ENCODE data around the gene SIGLEC15.
"Not testable (repeated sequence)": the region's sequence is repeated elsewhere in the genome, so short reads cannot be mapped to it uniquely, and the experiment has no call there.

The SIGLEC15 gene

DNA sequence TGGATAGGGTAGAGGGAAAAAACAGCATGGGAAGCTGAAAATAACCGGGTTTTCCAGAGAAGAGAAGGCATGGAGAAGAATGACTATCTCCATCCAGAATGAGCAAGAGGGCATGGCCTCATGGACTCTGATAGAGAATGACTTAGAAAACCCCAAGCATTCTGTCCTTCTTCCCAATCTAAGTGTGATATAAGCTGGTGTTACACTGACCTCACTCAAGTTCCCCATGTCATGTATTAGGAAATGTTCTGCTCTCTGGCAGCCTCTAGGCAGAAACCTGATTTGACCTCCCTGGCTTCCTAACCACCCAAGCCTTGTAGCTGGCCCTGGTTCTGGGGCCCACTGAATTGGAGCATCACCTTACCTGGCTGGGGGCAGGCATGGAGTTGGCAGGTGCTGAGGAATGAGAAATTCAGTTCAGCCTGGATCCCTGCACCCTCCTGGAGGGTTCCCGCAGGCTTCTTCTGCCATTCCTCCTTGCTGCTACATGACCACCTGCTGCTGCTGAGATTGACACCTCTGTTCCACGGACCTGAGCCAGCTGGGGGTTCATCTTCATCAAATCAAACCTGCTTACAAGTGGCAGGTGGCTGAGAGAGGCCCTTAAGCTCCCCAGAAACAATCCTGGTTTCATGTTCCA lies 5.2 kb upstream of the SIGLEC15 start:
- H3K4me3 ChIP-seq (replicated peaks; ENCODE audit: low read depth, low read length): no peak overlapping the region
- DNase-seq (ENCODE audit: extremely low read depth, low read depth): no peak
- TF ChIP-seq, protein P1, sequence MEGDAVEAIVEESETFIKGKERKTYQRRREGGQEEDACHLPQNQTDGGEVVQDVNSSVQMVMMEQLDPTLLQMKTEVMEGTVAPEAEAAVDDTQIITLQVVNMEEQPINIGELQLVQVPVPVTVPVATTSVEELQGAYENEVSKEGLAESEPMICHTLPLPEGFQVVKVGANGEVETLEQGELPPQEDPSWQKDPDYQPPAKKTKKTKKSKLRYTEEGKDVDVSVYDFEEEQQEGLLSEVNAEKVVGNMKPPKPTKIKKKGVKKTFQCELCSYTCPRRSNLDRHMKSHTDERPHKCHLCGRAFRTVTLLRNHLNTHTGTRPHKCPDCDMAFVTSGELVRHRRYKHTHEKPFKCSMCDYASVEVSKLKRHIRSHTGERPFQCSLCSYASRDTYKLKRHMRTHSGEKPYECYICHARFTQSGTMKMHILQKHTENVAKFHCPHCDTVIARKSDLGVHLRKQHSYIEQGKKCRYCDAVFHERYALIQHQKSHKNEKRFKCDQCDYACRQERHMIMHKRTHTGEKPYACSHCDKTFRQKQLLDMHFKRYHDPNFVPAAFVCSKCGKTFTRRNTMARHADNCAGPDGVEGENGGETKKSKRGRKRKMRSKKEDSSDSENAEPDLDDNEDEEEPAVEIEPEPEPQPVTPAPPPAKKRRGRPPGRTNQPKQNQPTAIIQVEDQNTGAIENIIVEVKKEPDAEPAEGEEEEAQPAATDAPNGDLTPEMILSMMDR (IDR thresholded peaks at IDR 0.05; ENCODE audit: low read depth, low read length, missing control alignments): no peak

DNA sequence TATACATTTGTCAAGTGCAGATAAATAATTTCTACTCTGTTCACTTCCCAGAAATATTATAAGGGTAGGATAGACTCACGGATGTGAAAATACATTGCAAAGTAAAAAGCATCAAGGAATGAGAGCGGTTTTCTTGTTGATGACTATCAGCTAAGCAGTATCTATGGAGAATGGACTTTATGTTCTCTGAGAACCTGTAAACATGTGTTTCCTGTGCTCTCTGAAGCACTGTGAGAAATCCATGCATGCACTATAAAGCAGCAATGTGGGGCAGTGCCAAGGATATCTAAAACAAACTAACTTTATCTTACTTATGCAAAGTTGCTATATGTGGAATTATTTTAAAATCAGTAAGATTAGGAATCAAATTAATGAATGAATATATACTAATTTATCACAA lies 4.4 kb upstream of the SIGLEC15 start:
- TF ChIP-seq, protein P1 (IDR thresholded peaks at IDR 0.05; ENCODE audit: low read depth, low read length, missing control alignments): no peak
- H3K4me3 ChIP-seq (replicated peaks; ENCODE audit: low read depth, low read length): no peak overlapping the region
- no peak for DNase-seq (ENCODE audit: extremely low read depth, low read depth)

DNA sequence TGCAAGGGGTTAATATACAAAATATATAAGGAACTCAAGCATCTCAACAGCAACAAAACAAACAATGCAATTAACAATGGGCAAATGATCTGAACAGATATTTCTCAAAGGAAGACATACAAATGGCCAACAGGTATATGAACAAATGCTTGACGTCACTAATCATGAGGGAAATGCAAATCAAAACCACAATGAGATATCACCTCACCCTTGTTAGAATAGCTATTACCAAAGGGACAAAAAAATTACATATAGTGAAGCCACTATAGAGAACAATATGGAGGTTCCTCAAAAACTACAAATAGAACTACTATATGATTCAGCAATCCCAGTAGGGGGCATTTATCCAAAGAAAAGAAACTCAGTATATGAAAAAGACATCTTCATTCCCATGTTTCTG lies 3.8 kb upstream of the SIGLEC15 start:
- H3K4me3 ChIP-seq (replicated peaks; ENCODE audit: low read depth, low read length): no peak overlapping the region
- TF ChIP-seq, protein P1 (IDR thresholded peaks at IDR 0.05; ENCODE audit: low read depth, low read length, missing control alignments): no peak
- DNase-seq (ENCODE audit: extremely low read depth, low read depth): no peak

DNA sequence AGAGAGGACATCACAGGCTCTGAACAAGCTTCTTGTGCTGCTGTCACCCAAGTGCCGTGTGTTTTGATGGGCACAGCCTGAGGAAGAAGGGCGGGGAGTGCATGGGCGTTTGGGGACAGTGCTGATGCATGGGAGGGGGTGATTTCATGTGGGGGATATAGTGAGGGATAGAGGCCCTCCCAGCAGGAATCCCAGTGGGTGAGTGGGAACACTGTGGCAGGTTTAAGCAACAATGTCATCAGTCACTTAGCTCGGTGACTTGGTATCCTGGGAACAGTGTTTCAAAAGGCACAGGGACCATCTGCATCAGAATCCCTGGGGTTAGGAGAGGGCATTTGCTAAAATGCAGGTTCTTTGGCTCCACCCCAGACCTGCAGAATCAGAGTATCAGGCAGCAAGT lies 609 bp downstream of the SIGLEC15 start:
- no peak for DNase-seq (ENCODE audit: extremely low read depth, low read depth)
- no peak overlapping the region for H3K4me3 ChIP-seq (replicated peaks; ENCODE audit: low read depth, low read length)
- TF ChIP-seq, protein P1 (IDR thresholded peaks at IDR 0.05; ENCODE audit: low read depth, low read length, missing control alignments): no peak

DNA sequence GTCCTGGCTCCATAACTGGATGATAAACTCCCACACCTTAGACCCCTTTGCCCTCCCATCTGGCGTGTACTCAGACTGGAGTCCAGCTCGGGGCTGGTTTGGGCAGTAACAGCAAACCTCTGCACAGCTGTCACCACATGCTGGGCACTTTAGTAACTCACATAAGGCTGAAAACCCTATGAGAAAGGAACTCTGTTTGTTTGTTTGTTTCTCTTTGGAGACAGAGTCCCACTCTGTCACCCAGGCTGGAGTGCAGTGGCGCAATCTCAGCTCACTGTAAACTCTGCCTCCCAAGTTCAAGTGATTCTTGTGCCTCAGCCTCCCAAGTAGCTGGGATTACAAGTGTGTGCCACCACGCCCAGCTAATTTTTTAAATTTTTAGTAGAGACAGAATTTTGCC lies 1.2 kb downstream of the SIGLEC15 start:
- DNase-seq (ENCODE audit: extremely low read depth, low read depth); H3K4me3 ChIP-seq (replicated peaks; ENCODE audit: low read depth, low read length): not testable (repeated sequence)

DNA sequence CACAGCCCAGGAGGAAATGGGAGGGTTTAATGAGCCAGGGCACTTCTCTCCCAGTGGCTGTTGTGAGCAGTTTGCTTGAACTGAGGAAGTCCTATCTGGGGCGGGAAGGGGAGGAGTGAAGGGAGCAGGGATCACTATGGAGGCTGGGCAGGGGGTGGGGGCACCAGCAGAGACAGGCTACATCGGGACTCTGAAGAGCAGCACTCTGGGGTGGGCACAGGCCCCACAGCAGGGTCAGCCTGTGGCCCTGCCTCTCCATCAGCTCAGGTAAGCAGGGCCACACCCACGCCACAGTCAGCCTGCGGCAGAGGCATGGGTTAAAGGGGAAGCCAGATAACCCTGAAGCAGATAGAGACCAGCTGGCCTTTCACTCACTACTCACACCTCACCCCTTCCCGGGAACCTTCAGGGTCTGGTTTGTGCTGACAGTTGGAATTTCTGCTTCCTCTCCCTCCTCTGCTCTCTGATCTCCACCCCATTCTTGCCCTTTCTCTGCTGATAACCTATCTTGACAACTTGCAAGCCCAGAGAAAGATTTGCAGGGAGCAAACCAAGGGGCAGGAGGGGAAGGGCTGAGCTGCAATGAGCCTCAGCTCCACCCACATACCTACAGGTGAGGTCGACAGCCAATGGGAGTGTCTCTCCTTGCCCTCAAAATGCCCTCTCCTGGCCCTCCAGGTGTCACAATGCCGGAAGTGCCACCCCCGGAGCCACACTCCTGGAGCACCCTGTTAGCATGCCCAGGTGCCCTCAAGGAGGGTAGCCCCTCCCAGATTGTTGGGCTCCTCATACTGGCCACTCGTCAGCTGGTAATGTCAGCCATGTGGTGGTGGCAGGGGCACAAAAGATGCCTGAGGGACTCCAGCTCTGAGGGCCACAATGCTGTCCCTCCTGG lies 3.7 kb downstream of the SIGLEC15 start:
- DNase-seq (ENCODE audit: extremely low read depth, low read depth): no peak
- no peak overlapping the region for H3K4me3 ChIP-seq (replicated peaks; ENCODE audit: low read depth, low read length)
- TF ChIP-seq, protein P1 (IDR thresholded peaks at IDR 0.05; ENCODE audit: low read depth, low read length, missing control alignments): no peak

DNA sequence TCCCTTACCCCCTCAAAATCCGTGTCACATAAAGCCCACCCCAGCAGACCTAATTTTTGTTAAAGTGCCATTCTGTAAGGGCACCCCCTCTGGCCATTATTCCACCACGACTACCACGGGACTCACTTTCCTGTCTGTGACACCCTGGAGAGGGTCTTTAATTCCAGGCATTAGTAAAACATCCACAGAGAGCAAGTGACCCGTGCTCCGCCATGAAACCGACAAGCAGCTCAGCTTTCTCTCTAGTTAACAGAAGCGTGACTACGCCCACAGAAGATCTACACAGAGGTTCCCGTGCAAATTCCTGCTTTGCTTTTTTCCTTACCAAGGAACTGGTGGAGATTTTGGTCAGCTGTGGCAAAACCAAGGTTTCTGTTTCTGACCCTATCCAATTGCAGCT lies 4.4 kb downstream of the SIGLEC15 start:
- TF ChIP-seq, protein P1 (IDR thresholded peaks at IDR 0.05; ENCODE audit: low read depth, low read length, missing control alignments): no peak
- DNase-seq (ENCODE audit: extremely low read depth, low read depth): no peak
- no peak overlapping the region for H3K4me3 ChIP-seq (replicated peaks; ENCODE audit: low read depth, low read length)

All from HFF-Myc (cell line).